ENCODE measurements around the gene C8A. TPM values are rescaled to one million over a fixed set of nuclear protein-coding genes. Genes with fewer than 3 reads are reported as not detected.

Gene C8A
- total and polyA plus RNA-seq, 2 of the 8 experiments (the other 6 are each of a cell fraction or from before 2014, with no cell fraction given), result not detected

- TF ChIP-seq CHD7 (IDR thresholded peaks at IDR 0.05; ENCODE audit: insufficient replicate concordance, low read length), result no peak
- no peak for TF ChIP-seq CBX8 (IDR thresholded peaks at IDR 0.05; ENCODE audit: borderline replicate concordance, low read depth, low read length)
- TF ChIP-seq HDAC2 (IDR thresholded peaks at IDR 0.05; ENCODE audit: borderline replicate concordance in 1 of 2, low read depth in 2 of 2, low read length in 2 of 2), result no peak
- TF ChIP-seq TAF7 (optimal IDR thresholded peaks at IDR 0.05; ENCODE audit: borderline replicate concordance, low read depth, low read length), result no peak
- no peak for TF ChIP-seq SRF (IDR thresholded peaks at IDR 0.05; ENCODE audit: low read depth, low read length)
- no peak for TF ChIP-seq MAFK (IDR thresholded peaks at IDR 0.05; ENCODE audit: low read depth, low read length)
- no peak for TF ChIP-seq CBX5 (IDR thresholded peaks at IDR 0.05; ENCODE audit: low read depth, low read length)
- no peak for TF ChIP-seq ZNF274 (IDR thresholded peaks at IDR 0.05; ENCODE audit: borderline replicate concordance, extremely low read depth, low read length)
- TF ChIP-seq CREB1 (IDR thresholded peaks at IDR 0.05), result no peak
- TF ChIP-seq SIN3A (conservative IDR thresholded peaks at IDR 0.05 in 1 of 2, IDR thresholded peaks at IDR 0.05 in 1 of 2; ENCODE audit: low read depth in 1 of 2, low read length in 2 of 2), result no peak
- TF ChIP-seq CHD2 (IDR thresholded peaks at IDR 0.05; ENCODE audit: low read length), result no peak
- TF ChIP-seq TEAD4 (IDR thresholded peaks at IDR 0.05; ENCODE audit: low read depth, low read length), result no peak
These were observed 4.8 kb upstream of the C8A start (continued) for GRCh38 chr1:56849750-56850149.

Data from H1 (cell line).